H1 (cell line): Measurements from ENCODE around the gene CNST. TPM values are rescaled to one million over a fixed set of nuclear protein-coding genes. Genes with fewer than 3 reads are reported as not detected.

Experiments
- CTCF ChIA-PET: fragments of 300-600 bp; sonication (Branson Sonifier 250); formaldehyde crosslinking; loops from one replicate; lab custom pipeline; 2021; ENCODE audit not compliant: partially characterized antibody; lab: Charles Lee
- POLR2A ChIA-PET: fragments of 300-600 bp; sonication (Branson Sonifier 250); formaldehyde crosslinking; loops from one replicate; lab custom pipeline; 2021; ENCODE audit warnings: inconsistent platforms; ENCODE audit not compliant: partially characterized antibody; lab: Charles Lee
- DNase-seq, 2 experiments: peaks; one replicate each; pipeline versions ENCODE4 v3.0.0 to v3.0.0-alpha.2; 2010 to 2022; ENCODE audit warnings: low spot score in 2 of 2, low read depth in 1 of 2, mixed read lengths in 1 of 2
- FAIRE-seq: peaks from 2 replicates; lab custom pipeline; 2011; peaks lifted over from hg19 to GRCh38; lab: Jason Lieb, UNC
- H2AFZ ChIP-seq: 2 replicates; pipeline ENCODE4 v1.8.1; 2012; ENCODE audit warnings: low read length, inconsistent platforms
- H2AK5ac ChIP-seq: 2 replicates; pipeline ENCODE4 v1.6.1; 2013; ENCODE audit warnings: low read depth, low read length
- H2BK120ac ChIP-seq: replicated peaks from 2 replicates; pipeline ENCODE3; 2013; ENCODE audit warnings: low read depth, low read length, inconsistent platforms
- H2BK12ac ChIP-seq: 2 replicates; pipeline ENCODE4 v1.6.1; 2013; ENCODE audit warnings: low read depth, low read length
- H2BK15ac ChIP-seq: 2 replicates; pipeline ENCODE4 v1.6.1; 2013; ENCODE audit warnings: low read length
- H2BK20ac ChIP-seq: 2 replicates; pipeline ENCODE4 v1.6.1; 2013; ENCODE audit warnings: low read length
- H2BK5ac ChIP-seq: 2 replicates; pipeline ENCODE4 v1.6.1; 2013; ENCODE audit warnings: low read depth, low read length
- H3K14ac ChIP-seq: 2 replicates; pipeline ENCODE4 v1.6.1; 2013; ENCODE audit warnings: inconsistent platforms; ENCODE audit not compliant: insufficient read length
- H3K18ac ChIP-seq: 2 replicates; pipeline ENCODE4 v1.6.1; 2013; ENCODE audit warnings: low read length; ENCODE audit errors: extremely low read depth
- H3K23ac ChIP-seq: 2 replicates; pipeline ENCODE4 v1.6.1; 2013; ENCODE audit warnings: inconsistent platforms; ENCODE audit not compliant: insufficient read length
- H3K23me2 ChIP-seq: 2 replicates; pipeline ENCODE4 v1.6.1; 2013; ENCODE audit warnings: low read depth, low read length
- H3K27ac ChIP-seq: 2 replicates; pipeline ENCODE4 v1.6.1; 2011; ENCODE audit warnings: low read depth, low read length, inconsistent platforms
- H3K27me3 ChIP-seq, 4 experiments: replicated peaks in 1 of 4; 1 replicate in 1 of 4; 2 replicates in 3 of 4; pipeline versions ENCODE4 v1.6.1 to v1.8.1; 2011 to 2013; ENCODE audit warnings: low read length in 3 of 4, mild to moderate bottlenecking in 3 of 4, inconsistent platforms in 2 of 4, mixed read lengths in 2 of 4, moderate library complexity in 1 of 4; ENCODE audit not compliant: control insufficient read depth in 3 of 4, insufficient read depth in 3 of 4; ENCODE audit errors: extremely low read depth in 1 of 4
- H3K36me3 ChIP-seq, 4 experiments: 2 replicates each; pipeline versions ENCODE4 v1.6.1 to v1.8.1; 2011 to 2013; ENCODE audit warnings: mild to moderate bottlenecking in 4 of 4, low read length in 3 of 4, moderate library complexity in 2 of 4, control low read depth in 1 of 4, inconsistent platforms in 1 of 4; ENCODE audit not compliant: insufficient read depth in 4 of 4, control insufficient read depth in 2 of 4
- H3K4ac ChIP-seq: replicated peaks from 2 replicates; pipeline ENCODE3; 2013; ENCODE audit warnings: low read length, low read depth, mixed read lengths, inconsistent platforms; ENCODE audit not compliant: insufficient read length
- H3K4me1 ChIP-seq, 4 experiments: replicated peaks in 1 of 4; 1 replicate in 1 of 4; 2 replicates in 3 of 4; pipeline versions ENCODE4 v1.6.1 to v1.8.1; 2011 to 2013; ENCODE audit warnings: low read length in 3 of 4, inconsistent platforms in 2 of 4, mixed read lengths in 1 of 4; ENCODE audit not compliant: insufficient read depth in 4 of 4, control insufficient read depth in 3 of 4
- H3K4me2 ChIP-seq, 2 experiments: 2 replicates each; pipeline versions ENCODE4 v1.6.1 to v1.8.1; 2011 to 2013; ENCODE audit warnings: low read depth in 2 of 2, low read length in 2 of 2, control low read depth in 1 of 2, inconsistent platforms in 1 of 2, mild to moderate bottlenecking in 1 of 2; ENCODE audit not compliant: insufficient read depth in 1 of 2
- H3K4me3 ChIP-seq, 4 experiments: fragments of 200-600, 300-600 bp in 1 of 4; sonication (generic), shearing (Covaris generic), sonication (Bioruptor Twin) in 1 of 4; 2 replicates each; pipeline versions ENCODE4 v1.5.1 to v1.8.1; 2011 to 2016; ENCODE audit warnings: low read length in 4 of 4, low read depth in 3 of 4, control low read depth in 2 of 4, inconsistent platforms in 2 of 4, mild to moderate bottlenecking in 2 of 4, mixed read lengths in 1 of 4, moderate library complexity in 1 of 4; ENCODE audit not compliant: insufficient read depth in 2 of 4; ENCODE audit errors: extremely low read depth in 1 of 4
- H3K56ac ChIP-seq: replicated peaks from 2 replicates; pipeline ENCODE3; 2013; ENCODE audit warnings: low read depth, mild to moderate bottlenecking, mixed read lengths, low read length, inconsistent platforms; ENCODE audit not compliant: insufficient read length
- H3K79me1 ChIP-seq: 2 replicates; pipeline ENCODE4 v1.6.1; 2013; ENCODE audit warnings: low read depth, low read length, control low read depth
- H3K79me2 ChIP-seq, 2 experiments: 2 replicates each; pipeline versions ENCODE4 v1.6.1 to v1.8.1; 2012 to 2013; ENCODE audit warnings: low read length in 2 of 2, mild to moderate bottlenecking in 2 of 2, inconsistent platforms in 1 of 2; ENCODE audit not compliant: insufficient read depth in 2 of 2, control insufficient read depth in 1 of 2
- H3K9ac ChIP-seq, 4 experiments: replicated peaks in 1 of 4; 1 replicate in 1 of 4; 2 replicates in 3 of 4; pipeline versions ENCODE4 v1.6.1 to v1.8.1; 2011 to 2013; ENCODE audit warnings: low read depth in 3 of 4, low read length in 3 of 4, control low read depth in 2 of 4, mild to moderate bottlenecking in 2 of 4, moderate library complexity in 2 of 4, inconsistent platforms in 1 of 4; ENCODE audit errors: extremely low read depth in 1 of 4
- H3K9me3 ChIP-seq, 2 experiments: 2 replicates each; pipeline versions ENCODE4 v1.6.1 to v1.8.1; 2012 to 2013; ENCODE audit warnings: mild to moderate bottlenecking in 2 of 2, moderate library complexity in 2 of 2, control low read depth in 1 of 2, inconsistent platforms in 1 of 2, low read depth in 1 of 2, low read length in 1 of 2, mixed read lengths in 1 of 2; ENCODE audit not compliant: insufficient read depth in 2 of 2
- H4K20me1 ChIP-seq, 2 experiments: replicated peaks in 1 of 2; 2 replicates each; pipeline versions ENCODE3 to v1.8.1; 2011 to 2013; ENCODE audit warnings: inconsistent platforms in 2 of 2, low read length in 2 of 2, mild to moderate bottlenecking in 1 of 2; ENCODE audit not compliant: insufficient read depth in 2 of 2, control insufficient read depth in 1 of 2
- H4K5ac ChIP-seq: 2 replicates; pipeline ENCODE4 v1.6.1; 2013; ENCODE audit warnings: low read length, low read depth, mixed read lengths, inconsistent platforms; ENCODE audit not compliant: insufficient read length
- H4K8ac ChIP-seq: 2 replicates; pipeline ENCODE4 v1.8.0; 2013; ENCODE audit warnings: mild to moderate bottlenecking, moderate library complexity, low read length, inconsistent platforms; ENCODE audit not compliant: insufficient read depth; ENCODE audit errors: extremely low read depth
- H4K91ac ChIP-seq: replicated peaks from 2 replicates; pipeline ENCODE3; 2013; ENCODE audit warnings: low read length, mixed read lengths, inconsistent platforms; ENCODE audit not compliant: insufficient read length
- BCL11A ChIP-seq, 2 experiments: IDR thresholded peaks; one replicate each; pipeline ENCODE4 v1.6.1; 2011; ENCODE audit warnings: low read depth in 2 of 2, low read length in 2 of 2, mild to moderate bottlenecking in 2 of 2
- CBX5 ChIP-seq: fragments of 300-800, 300-1000 bp; sonication (generic); IDR thresholded peaks from 2 replicates; pipeline ENCODE4 v1.7.1; 2016; ENCODE audit warnings: antibody characterized with exemption, low read length, low read depth
- CEBPB ChIP-seq: IDR thresholded peaks from 2 replicates; pipeline ENCODE4 v1.6.1; 2012; ENCODE audit warnings: low read depth, low read length
- CREB1 ChIP-seq: IDR thresholded peaks from 2 replicates; pipeline ENCODE4 v1.6.1; 2012; ENCODE audit warnings: inconsistent platforms
- NRF1 ChIP-seq: IDR thresholded peaks from 2 replicates; pipeline ENCODE4 v1.6.1; 2011; ENCODE audit warnings: mild to moderate bottlenecking, low read depth, low read length, improper control_type of control experiment
- RAD21 ChIP-seq, 2 experiments: IDR thresholded peaks in 1 of 2; conservative IDR thresholded peaks in 1 of 2; 2 replicates each; pipeline ENCODE4 v1.6.1; 2011; ENCODE audit warnings: low read depth in 2 of 2, low read length in 2 of 2, improper control_type of control experiment in 1 of 2, inconsistent platforms in 1 of 2, mild to moderate bottlenecking in 1 of 2, moderate library complexity in 1 of 2
- SAP30 ChIP-seq: fragments of 300-600 bp; sonication (generic); IDR thresholded peaks from 2 replicates; pipeline ENCODE4 v1.7.1; 2012; ENCODE audit warnings: low read length, moderate library complexity, mild to moderate bottlenecking, inconsistent platforms; ENCODE audit not compliant: insufficient read depth, insufficient replicate concordance
- SP2 ChIP-seq: IDR thresholded peaks from 2 replicates; pipeline ENCODE4 v1.6.1; 2012; ENCODE audit warnings: mild to moderate bottlenecking, low read length, inconsistent platforms
- SP4 ChIP-seq: IDR thresholded peaks from 2 replicates; pipeline ENCODE4 v1.6.1; 2012; ENCODE audit warnings: low read length, inconsistent platforms
- TAF1 ChIP-seq: IDR thresholded peaks from 2 replicates; pipeline ENCODE4 v1.6.1; 2011; ENCODE audit warnings: mild to moderate bottlenecking, low read depth, low read length
- ZNF274 ChIP-seq: IDR thresholded peaks from 2 replicates; pipeline ENCODE4 v1.7.0; 2012; ENCODE audit warnings: low read length, borderline replicate concordance; ENCODE audit errors: extremely low read depth
- WGBS, 2 experiments: shearing (Covaris generic) in 1 of 2; methylation state at CpG; one replicate each; pipeline versions ENCODE4 v1.1.6 to v1.1.7; 2013 to 2015; ENCODE audit warnings: low lambda C conversion rate in 2 of 2, mixed read lengths in 2 of 2, inconsistent platforms in 1 of 2, low coverage in 1 of 2, missing lambda C conversion rate in 1 of 2; ENCODE audit not compliant: insufficient replicate concordance in 2 of 2, insufficient coverage in 1 of 2, insufficient read length in 1 of 2; ENCODE audit errors: extremely low coverage in 1 of 2, missing lambda C conversion rate in 1 of 2; 5-methylcytosine and 5-hydroxymethylcytosine counted together
- polyA plus RNA-seq, 7 experiments: library from polyadenylated mRNA; depleted of rRNA in 3 of 7; stranded (reverse) in 5 of 7; unstranded in 2 of 7; fragments of >200 nt in 5 of 7; fragments of 200-250 nt in 2 of 7; gene quantifications; 1 replicate in 5 of 7; 2 replicates in 1 of 7; 4 replicates in 1 of 7; pipeline versions ENCODE4 v1.2.1 to v1.2.3, GENCODE V29; 2011 to 2013; ENCODE audit warnings: missing spikeins in 2 of 7, mixed read lengths in 2 of 7
- total RNA-seq: library from RNA; stranded (reverse); fragmentation: NEBNext Ultra II Directional; extraction: Animal tissue kit (Norgen Biotek cat#: 25700); gene quantifications from 2 replicates; pipeline ENCODE4 v1.2.1, GENCODE V29; 2021
- TF ChIP-seq, protein P1 (sequence below): IDR thresholded peaks from 2 replicates; pipeline ENCODE4 v1.6.1; 2011; ENCODE audit warnings: low read length, improper control_type of control experiment
- TF ChIP-seq, protein P2 (sequence below): IDR thresholded peaks from 2 replicates; pipeline ENCODE4 v1.6.1; 2011; ENCODE audit warnings: low read depth, mild to moderate bottlenecking, low read length; ENCODE audit not compliant: insufficient read depth

CNST gene
- total and polyA plus RNA-seq, 2 of the 8 experiments (the other 6 are each of a cell fraction or from before 2014, with no cell fraction given): 5.3 to 21.3 TPM

GRCh38 chr1:246711548-246712003 is 145.3 kb downstream of the CNST start:
- FAIRE-seq (no peak), DNase-seq (no peak)
- no peak overlapping the region for H3K4me3 ChIP-seq
- no peaks in the 10 kb centered on the region for H3K79me2 ChIP-seq
- H4K5ac ChIP-seq: no peak overlapping the region
- H3K27ac ChIP-seq: no peak overlapping the region
- H3K4ac ChIP-seq: no peak overlapping the region
- H2BK5ac ChIP-seq: no peak overlapping the region
- H3K9ac ChIP-seq: no peak overlapping the region
- no peaks in the 10 kb centered on the region for H3K27me3 ChIP-seq
- no peaks in the 10 kb centered on the region for H3K36me3 ChIP-seq
- H3K9me3 ChIP-seq: peaks cover 2 to 5% of the 10 kb centered on the region in 2 experiments; a peak in 1 of 4 replicates
- H4K8ac ChIP-seq: no peak overlapping the region
- no peak overlapping the region for H3K18ac ChIP-seq
- H3K56ac ChIP-seq: no peak overlapping the region
- H3K4me1 ChIP-seq: no peaks in the 10 kb centered on the region
- no peak overlapping the region for H2AK5ac ChIP-seq
- no peaks in the 10 kb centered on the region for H3K79me1 ChIP-seq
- no peak overlapping the region for H2BK120ac ChIP-seq
- CTCF ChIA-PET: interaction anchor here (8.7 kb wide), 1 partner anchor 19 kb away, joined by 91 read pairs; no protein-coding TSS in a partner anchor
- no peak overlapping the region for H3K14ac ChIP-seq
- POLR2A ChIA-PET: no interaction called here
- H3K4me2 ChIP-seq: no peak overlapping the region
- H2BK20ac ChIP-seq: no peak overlapping the region
- H2BK12ac ChIP-seq: no peak overlapping the region
- no peaks in the 10 kb centered on the region for H4K20me1 ChIP-seq
- WGBS, 2 experiments: 81% methylated on average over 3 of the region's 3 CpGs; no CpG with 5 or more reads in 1 of the 2 experiments
- H3K23me2 ChIP-seq: no peaks in the 10 kb centered on the region; the same call in 1 of the 2 replicates
- no peak overlapping the region for H2AFZ ChIP-seq
- no peak overlapping the region for H2BK15ac ChIP-seq
- H4K91ac ChIP-seq: no peak overlapping the region
- H3K23ac ChIP-seq: no peak overlapping the region
- no peak for TF ChIP-seq ZNF274
- no peak for TF ChIP-seq SAP30
- no peak for TF ChIP-seq TAF1
- TF ChIP-seq RAD21 (IDR thresholded peaks at IDR 0.05 in 1 of 2, conservative IDR thresholded peaks at IDR 0.05 in 1 of 2; ENCODE audit: low read depth in 2 of 2, low read length in 2 of 2): no peak
- no peak for TF ChIP-seq CEBPB
- no peak for TF ChIP-seq SP4
- TF ChIP-seq, protein P1, sequence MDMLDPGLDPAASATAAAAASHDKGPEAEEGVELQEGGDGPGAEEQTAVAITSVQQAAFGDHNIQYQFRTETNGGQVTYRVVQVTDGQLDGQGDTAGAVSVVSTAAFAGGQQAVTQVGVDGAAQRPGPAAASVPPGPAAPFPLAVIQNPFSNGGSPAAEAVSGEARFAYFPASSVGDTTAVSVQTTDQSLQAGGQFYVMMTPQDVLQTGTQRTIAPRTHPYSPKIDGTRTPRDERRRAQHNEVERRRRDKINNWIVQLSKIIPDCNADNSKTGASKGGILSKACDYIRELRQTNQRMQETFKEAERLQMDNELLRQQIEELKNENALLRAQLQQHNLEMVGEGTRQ: no peak
- TF ChIP-seq SP2: no peak
- no peak for TF ChIP-seq NRF1
- no peak for TF ChIP-seq BCL11A (IDR thresholded peaks at IDR 0.05; ENCODE audit: low read depth in 2 of 2, low read length in 2 of 2)
- TF ChIP-seq, protein P2, sequence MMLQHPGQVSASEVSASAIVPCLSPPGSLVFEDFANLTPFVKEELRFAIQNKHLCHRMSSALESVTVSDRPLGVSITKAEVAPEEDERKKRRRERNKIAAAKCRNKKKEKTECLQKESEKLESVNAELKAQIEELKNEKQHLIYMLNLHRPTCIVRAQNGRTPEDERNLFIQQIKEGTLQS: no peak
- TF ChIP-seq CREB1: no peak
- no peak for TF ChIP-seq CBX5
